ENCODE results near the gene DES. TPM values are rescaled to one million over a fixed set of nuclear protein-coding genes. Genes with fewer than 3 reads are reported as not detected.

The DES gene
- total and polyA plus RNA-seq, 2 experiments from 2014 or later, result 1.3 to 2.0 TPM

- TF ChIP-seq ZNF462 (CRISPR knock-in tag; IDR thresholded peaks at IDR 0.05) (no peak), NANOG (IDR thresholded peaks at IDR 0.05; ENCODE audit: borderline replicate concordance) (no peak), CREB1 (CRISPR knock-in tag; IDR thresholded peaks at IDR 0.05; ENCODE audit: low read depth) (no peak), ZNF114 (CRISPR knock-in tag; IDR thresholded peaks at IDR 0.05) (no peak), CTCF (conservative IDR thresholded peaks at IDR 0.05; ENCODE audit: low read depth in 2 of 2) (peak; percentile 93 to 94), EZH2phosphoT487 (IDR thresholded peaks at IDR 0.05; ENCODE audit: unreplicated experiment) (no peak), POLR2AphosphoS5 (IDR thresholded peaks at IDR 0.05; ENCODE audit: low read depth) (no peak)
These were observed 57.8 kb downstream of the DES start (continued) for GRCh38 chr2:219475697-219476651.

Other genes starting within 250 kb of the DES start
- gene SLC23A3, start 248.3 kb upstream of the DES start, total RNA-seq (2014; rRNA removed; shearing (Covaris generic)), result 0.73 TPM in 1 of 2 replicates, not detected in the other
- 0.10 and 0.26 TPM in 2 replicates for gene SLC23A3, start 248.3 kb upstream of the DES start, polyA plus RNA-seq (2016; fragmentation: Nextera tagmentation; extraction: Ambion mirVana)
- 18.2 and 22.8 TPM in 2 replicates for gene CNPPD1, start 241.5 kb upstream of the DES start, total RNA-seq (2014; rRNA removed; shearing (Covaris generic))
- 17.4 and 18.0 TPM in 2 replicates for gene CNPPD1, start 241.5 kb upstream of the DES start, polyA plus RNA-seq (2016; fragmentation: Nextera tagmentation; extraction: Ambion mirVana)
- 35.1 and 41.8 TPM in 2 replicates for gene RETREG2, start 240.1 kb upstream of the DES start, total RNA-seq (2014; rRNA removed; shearing (Covaris generic))
- gene RETREG2, start 240.1 kb upstream of the DES start, polyA plus RNA-seq (2016; fragmentation: Nextera tagmentation; extraction: Ambion mirVana), result 12.7 and 13.2 TPM in 2 replicates
- 21.5 and 30.0 TPM in 2 replicates for gene ZFAND2B, start 211.6 kb upstream of the DES start, total RNA-seq (2014; rRNA removed; shearing (Covaris generic))
- gene ZFAND2B, start 211.6 kb upstream of the DES start, polyA plus RNA-seq (2016; fragmentation: Nextera tagmentation; extraction: Ambion mirVana), result 13.1 and 16.3 TPM in 2 replicates
- gene ABCB6, start 199.4 kb upstream of the DES start, total RNA-seq (2014; rRNA removed; shearing (Covaris generic)), result 35.1 and 43.6 TPM in 2 replicates
- 26.2 and 29.8 TPM in 2 replicates for gene ABCB6, start 199.4 kb upstream of the DES start, polyA plus RNA-seq (2016; fragmentation: Nextera tagmentation; extraction: Ambion mirVana)
- 54.2 and 62.7 TPM in 2 replicates for gene ATG9A, start 188.7 kb upstream of the DES start, total RNA-seq (2014; rRNA removed; shearing (Covaris generic))
- gene ATG9A, start 188.7 kb upstream of the DES start, polyA plus RNA-seq (2016; fragmentation: Nextera tagmentation; extraction: Ambion mirVana), result 18.0 and 20.7 TPM in 2 replicates
- gene ANKZF1, start 188.6 kb upstream of the DES start, total RNA-seq (2014; rRNA removed; shearing (Covaris generic)), result 51.2 and 61.9 TPM in 2 replicates
- 29.9 TPM in 2 replicates for gene ANKZF1, start 188.6 kb upstream of the DES start, polyA plus RNA-seq (2016; fragmentation: Nextera tagmentation; extraction: Ambion mirVana)
- gene GLB1L, start 172.9 kb upstream of the DES start, total RNA-seq (2014; rRNA removed; shearing (Covaris generic)), result 5.4 and 5.6 TPM in 2 replicates
- 1.7 TPM in 2 replicates for gene GLB1L, start 172.9 kb upstream of the DES start, polyA plus RNA-seq (2016; fragmentation: Nextera tagmentation; extraction: Ambion mirVana)
- gene STK16, start 172.9 kb upstream of the DES start, total RNA-seq (2014; rRNA removed; shearing (Covaris generic)), result 12.1 and 17.0 TPM in 2 replicates
- 3.1 and 3.4 TPM in 2 replicates for gene STK16, start 172.9 kb upstream of the DES start, polyA plus RNA-seq (2016; fragmentation: Nextera tagmentation; extraction: Ambion mirVana)
- gene TUBA4B, start 165.1 kb upstream of the DES start, total RNA-seq (2014; rRNA removed; shearing (Covaris generic)), result 0.14 TPM in 1 of 2 replicates, not detected in the other
- gene TUBA4B, start 165.1 kb upstream of the DES start, polyA plus RNA-seq (2016; fragmentation: Nextera tagmentation; extraction: Ambion mirVana), result 0.17 TPM in 1 of 2 replicates, not detected in the other
- 77.7 and 89.6 TPM in 2 replicates for gene TUBA4A, start 164.5 kb upstream of the DES start, total RNA-seq (2014; rRNA removed; shearing (Covaris generic))
- 43.3 and 44.3 TPM in 2 replicates for gene TUBA4A, start 164.5 kb upstream of the DES start, polyA plus RNA-seq (2016; fragmentation: Nextera tagmentation; extraction: Ambion mirVana)
- gene DNAJB2, start 139.0 kb upstream of the DES start, total RNA-seq (2014; rRNA removed; shearing (Covaris generic)), result 25.5 and 25.9 TPM in 2 replicates
- gene DNAJB2, start 139.0 kb upstream of the DES start, polyA plus RNA-seq (2016; fragmentation: Nextera tagmentation; extraction: Ambion mirVana), result 6.4 and 9.0 TPM in 2 replicates
- gene PTPRN, start 109.0 kb upstream of the DES start, total RNA-seq (2014; rRNA removed; shearing (Covaris generic)), result 18.8 and 22.1 TPM in 2 replicates
- 4.8 and 5.1 TPM in 2 replicates for gene PTPRN, start 109.0 kb upstream of the DES start, polyA plus RNA-seq (2016; fragmentation: Nextera tagmentation; extraction: Ambion mirVana)
- gene RESP18, start 85.6 kb upstream of the DES start, total RNA-seq (2014; rRNA removed; shearing (Covaris generic)), result not detected in 2 replicates
- not detected in 2 replicates for gene RESP18, start 85.6 kb upstream of the DES start, polyA plus RNA-seq (2016; fragmentation: Nextera tagmentation; extraction: Ambion mirVana)
- gene DNPEP, start 30.5 kb upstream of the DES start, total RNA-seq (2014; rRNA removed; shearing (Covaris generic)), result 58.8 and 67.9 TPM in 2 replicates
- gene DNPEP, start 30.5 kb upstream of the DES start, polyA plus RNA-seq (2016; fragmentation: Nextera tagmentation; extraction: Ambion mirVana), result 44.9 and 49.2 TPM in 2 replicates
- gene SPEG, start 16.5 kb downstream of the DES start, total RNA-seq (2014; rRNA removed; shearing (Covaris generic)), result 32.4 and 32.6 TPM in 2 replicates
- 12.6 and 12.9 TPM in 2 replicates for gene SPEG, start 16.5 kb downstream of the DES start, polyA plus RNA-seq (2016; fragmentation: Nextera tagmentation; extraction: Ambion mirVana)
- 33.8 and 37.3 TPM in 2 replicates for gene GMPPA, start 80.5 kb downstream of the DES start, total RNA-seq (2014; rRNA removed; shearing (Covaris generic))
- gene GMPPA, start 80.5 kb downstream of the DES start, polyA plus RNA-seq (2016; fragmentation: Nextera tagmentation; extraction: Ambion mirVana), result 25.2 and 27.0 TPM in 2 replicates
- 3.6 TPM in 1 of 2 replicates, not detected in the other for gene ASIC4, start 96.1 kb downstream of the DES start, total RNA-seq (2014; rRNA removed; shearing (Covaris generic))
- gene ASIC4, start 96.1 kb downstream of the DES start, polyA plus RNA-seq (2016; fragmentation: Nextera tagmentation; extraction: Ambion mirVana), result 0.13 and 0.40 TPM in 2 replicates
- 232 and 252 TPM in 2 replicates for gene CHPF, start 125.4 kb downstream of the DES start, total RNA-seq (2014; rRNA removed; shearing (Covaris generic))
- 34.4 and 36.5 TPM in 2 replicates for gene CHPF, start 125.4 kb downstream of the DES start, polyA plus RNA-seq (2016; fragmentation: Nextera tagmentation; extraction: Ambion mirVana)
- 13.7 and 25.6 TPM in 2 replicates for gene TMEM198, start 125.7 kb downstream of the DES start, total RNA-seq (2014; rRNA removed; shearing (Covaris generic))
- gene TMEM198, start 125.7 kb downstream of the DES start, polyA plus RNA-seq (2016; fragmentation: Nextera tagmentation; extraction: Ambion mirVana), result 5.6 TPM in 2 replicates
- gene OBSL1, start 153.2 kb downstream of the DES start, total RNA-seq (2014; rRNA removed; shearing (Covaris generic)), result 164 and 207 TPM in 2 replicates
- gene OBSL1, start 153.2 kb downstream of the DES start, polyA plus RNA-seq (2016; fragmentation: Nextera tagmentation; extraction: Ambion mirVana), result 94.9 and 102 TPM in 2 replicates
- gene INHA, start 153.9 kb downstream of the DES start, total RNA-seq (2014; rRNA removed; shearing (Covaris generic)), result 0.31 and 1.6 TPM in 2 replicates
- 0.56 and 1.5 TPM in 2 replicates for gene INHA, start 153.9 kb downstream of the DES start, polyA plus RNA-seq (2016; fragmentation: Nextera tagmentation; extraction: Ambion mirVana)
- gene STK11IP, start 179.5 kb downstream of the DES start, total RNA-seq (2014; rRNA removed; shearing (Covaris generic)), result 28.1 and 29.3 TPM in 2 replicates
- gene STK11IP, start 179.5 kb downstream of the DES start, polyA plus RNA-seq (2016; fragmentation: Nextera tagmentation; extraction: Ambion mirVana), result 14.2 and 16.6 TPM in 2 replicates
- gene SLC4A3, start 209.3 kb downstream of the DES start, total RNA-seq (2014; rRNA removed; shearing (Covaris generic)), result 5.6 and 6.8 TPM in 2 replicates
- gene SLC4A3, start 209.3 kb downstream of the DES start, polyA plus RNA-seq (2016; fragmentation: Nextera tagmentation; extraction: Ambion mirVana), result 3.6 and 3.9 TPM in 2 replicates